Tibial artery (tissue), 4 donors: ENCODE measurements around the gene KDM1B.

Source experiments
- DNase-seq, 2 donors: peaks; one replicate each; pipeline ENCODE4 v3.0.0-alpha.2; 2019
- H3K27ac ChIP-seq, 2 donors: fragments of 200-600 bp; sonication (generic) in 1 of 2; 1 replicate in 1 of 2; 2 replicates in 1 of 2; pipeline ENCODE4 v1.5.1; 2018 to 2019; ENCODE audit warnings: mild to moderate bottlenecking in 1 of 2
- H3K27me3 ChIP-seq, 2 donors: fragments of 200-600 bp; sonication (generic) in 1 of 2; one replicate each; pipeline versions ENCODE4 v1.5.1 to v1.6.0; 2016 to 2019
- H3K36me3 ChIP-seq, 3 donors: fragments of 200-600 bp; sonication (generic) in 2 of 3; one replicate each; pipeline ENCODE4 v1.5.1; 2016 to 2019; ENCODE audit warnings: mild to moderate bottlenecking in 2 of 3
- H3K4me1 ChIP-seq, 4 donors: fragments of 200-600 bp; sonication (generic) in 2 of 4; 1 replicate in 3 of 4; 2 replicates in 1 of 4; pipeline ENCODE4 v1.5.1; 2016 to 2019
- H3K4me3 ChIP-seq, 2 donors: fragments of 200-600 bp; sonication (generic) in 1 of 2; 1 replicate in 1 of 2; 2 replicates in 1 of 2; pipeline ENCODE4 v1.5.1; 2018 to 2019; ENCODE audit warnings: mild to moderate bottlenecking in 2 of 2
- H3K9me3 ChIP-seq, 3 donors: fragments of 200-600 bp; sonication (generic) in 1 of 3; one replicate each; pipeline ENCODE4 v1.5.1; 2016 to 2019
- CTCF ChIP-seq, 2 experiments: fragments of 200-600 bp in 1 of 2; fragments of 450-650 bp in 1 of 2; IDR thresholded peaks; one replicate each; pipeline ENCODE4 v1.5.1; 2017 to 2019; ENCODE audit warnings: antibody characterized with exemption in 2 of 2, mild to moderate bottlenecking in 1 of 2, moderate library complexity in 1 of 2
- intact Hi-C: fragments of 100-400 bp; cut with DNase I; formaldehyde crosslinking; loops from one replicate; pipeline ENCODE4 v1.15.0; 2023; ENCODE audit warnings: low total_unique reads

The KDM1B gene

GRCh38 chr6:18189196-18189595 lies 34.0 kb downstream of the KDM1B start:
- Histone ChIP-seq H3K27me3 (no peaks in the 10 kb centered on the region), H3K36me3 (peaks cover 13 to 46% (median 22%) of the 10 kb centered on the region in 3 donors), H3K4me1 (no peaks in the 10 kb centered on the region), H3K4me3 (no peak overlapping the region), H3K9me3 (no peaks in the 10 kb centered on the region), H3K27ac (no peak overlapping the region)
- TF ChIP-seq CTCF (IDR thresholded peaks at IDR 0.05), result no peak
- no peak for DNase-seq
- intact Hi-C loops, result no loop called here

GRCh38 chr6:18192026-18192425 lies 36.8 kb downstream of the KDM1B start:
- H3K36me3 ChIP-seq, result peaks cover 15 to 58% (median 24%) of the 10 kb centered on the region in 3 donors
- H3K27me3 ChIP-seq, result no peaks in the 10 kb centered on the region
- intact Hi-C loops, result no loop called here
- no peaks in the 10 kb centered on the region for H3K9me3 ChIP-seq
- H3K27ac ChIP-seq, result no peak overlapping the region
- no peak for TF ChIP-seq CTCF (IDR thresholded peaks at IDR 0.05)
- H3K4me1 ChIP-seq, result no peaks in the 10 kb centered on the region
- H3K4me3 ChIP-seq, result no peak overlapping the region
- DNase-seq, result no peak

- H3K27me3 ChIP-seq, result no peaks in the 10 kb centered on the region
- intact Hi-C loops, result no loop called here
- H3K36me3 ChIP-seq, result peaks cover 27 to 57% (median 27%) of the 10 kb centered on the region in 3 donors
- H3K27ac ChIP-seq, result no peak overlapping the region
- H3K4me3 ChIP-seq, result no peak overlapping the region
- TF ChIP-seq CTCF (IDR thresholded peaks at IDR 0.05), result no peak
- H3K4me1 ChIP-seq, result no peaks in the 10 kb centered on the region
- H3K9me3 ChIP-seq, result no peaks in the 10 kb centered on the region
- no peak for DNase-seq
Observed at GRCh38 chr6:18203786-18204185, 48.6 kb downstream of the KDM1B start.

GRCh38 chr6:18204691-18205090 lies 49.5 kb downstream of the KDM1B start:
- Histone ChIP-seq H3K4me1 (peaks cover 0 to 4% (median 0%) of the 10 kb centered on the region in 4 donors), H3K4me3 (no peak overlapping the region), H3K9me3 (no peaks in the 10 kb centered on the region), H3K27me3 (no peaks in the 10 kb centered on the region), H3K36me3 (peaks cover 27 to 49% (median 27%) of the 10 kb centered on the region in 3 donors), H3K27ac (no peak overlapping the region)
- no peak for DNase-seq
- no peak for TF ChIP-seq CTCF (IDR thresholded peaks at IDR 0.05)
- intact Hi-C loops, result no loop called here

GRCh38 chr6:18206591-18206990 lies 51.4 kb downstream of the KDM1B start:
- Histone ChIP-seq H3K36me3 (peaks cover 12 to 38% (median 21%) of the 10 kb centered on the region in 3 donors), H3K27me3 (no peaks in the 10 kb centered on the region), H3K27ac (no peak overlapping the region), H3K9me3 (no peaks in the 10 kb centered on the region), H3K4me3 (no peak overlapping the region), H3K4me1 (peaks cover 0 to 8% (median 0%) of the 10 kb centered on the region in 4 donors)
- intact Hi-C loops, result no loop called here
- TF ChIP-seq CTCF (IDR thresholded peaks at IDR 0.05), result no peak
- no peak for DNase-seq

- TF ChIP-seq CTCF (IDR thresholded peaks at IDR 0.05), result no peak
- Histone ChIP-seq H3K36me3 (peaks cover 7 to 32% (median 14%) of the 10 kb centered on the region in 3 donors), H3K27ac (no peak overlapping the region), H3K27me3 (no peaks in the 10 kb centered on the region), H3K4me3 (no peak overlapping the region), H3K9me3 (no peaks in the 10 kb centered on the region), H3K4me1 (peaks cover 0 to 8% (median 0%) of the 10 kb centered on the region in 4 donors)
- DNase-seq, result no peak
- intact Hi-C loops, result no loop called here
Observed at GRCh38 chr6:18207438-18207837, 52.2 kb downstream of the KDM1B start.
